Measurements from ENCODE around the gene PCAT7.

PCAT7 gene

GRCh38 chr9:94606646-94607422 lies 52.0 kb downstream of the PCAT7 start:
- no peak for DNase-seq

- DNase-seq, result no peak
Observed at GRCh38 chr9:94607423-94607691, 52.5 kb downstream of the PCAT7 start.

GRCh38 chr9:94610181-94610606 lies 55.3 kb downstream of the PCAT7 start:
- DNase-seq, result no peak

- DNase-seq, result peak; percentile 39
Observed at GRCh38 chr9:94611638-94612068, 56.8 kb downstream of the PCAT7 start.

GRCh38 chr9:94612071-94612470 lies 57.2 kb downstream of the PCAT7 start:
- no peak for DNase-seq

GRCh38 chr9:94613003-94613402 lies 58.1 kb downstream of the PCAT7 start:
- DNase-seq, result no peak

- DNase-seq, result no peak
Observed at GRCh38 chr9:94619026-94619425, 64.1 kb downstream of the PCAT7 start.
